B cell (primary cell): ENCODE data around the gene APP. TPM values are rescaled to one million over a fixed set of nuclear protein-coding genes. Genes with fewer than 3 reads are reported as not detected.

Experiments
- ATAC-seq: fragments of 200-7000 bp; cut with Tn5 transposase; one replicate; pipeline ENCODE4 v1.10.0; 2021; ENCODE audit warnings: low read depth, mild to moderate bottlenecking, moderate number of reproducible peaks, moderate library complexity
- CTCF ChIA-PET: fragments of 350-600 bp; sonication (Branson Sonifier 250); formaldehyde crosslinking; loops from one replicate; lab custom pipeline; 2021; ENCODE audit warnings: antibody characterized with exemption, inconsistent platforms; lab: Charles Lee
- POLR2A ChIA-PET: fragments of 350-600 bp; sonication (Branson Sonifier 250); formaldehyde crosslinking; loops from one replicate; lab custom pipeline; 2021; ENCODE audit warnings: antibody characterized with exemption; lab: Charles Lee
- DNase-seq: peaks from one replicate; pipeline ENCODE4 v3.0.0; 2013
- H2AFZ ChIP-seq: 2 replicates; pipeline ENCODE4 v1.6.1; 2012; ENCODE audit warnings: mild to moderate bottlenecking, low read depth, low read length; ENCODE audit not compliant: insufficient read depth, poor library complexity, severe bottlenecking
- H3K27ac ChIP-seq, 2 donors: 1 replicate in 1 of 2; 2 replicates in 1 of 2; pipeline ENCODE4 v1.5.1; 2012 to 2013; ENCODE audit warnings: low read length in 2 of 2, mild to moderate bottlenecking in 2 of 2, moderate library complexity in 1 of 2
- H3K27me3 ChIP-seq, 4 experiments: fragments of 200-600 bp in 1 of 4; sonication (generic) in 1 of 4; replicated peaks in 1 of 4; 1 replicate in 2 of 4; 2 replicates in 2 of 4; pipeline versions ENCODE4 v1.6.1 to v1.7.0; 2013 to 2016; ENCODE audit warnings: low read length in 3 of 4, mild to moderate bottlenecking in 2 of 4, mixed read lengths in 1 of 4, moderate library complexity in 1 of 4; ENCODE audit not compliant: insufficient read depth in 4 of 4, control insufficient read depth in 3 of 4; ENCODE audit errors: control extremely low read depth in 1 of 4
- H3K36me3 ChIP-seq, 2 experiments: replicated peaks in 1 of 2; 1 replicate in 1 of 2; 2 replicates in 1 of 2; pipeline versions ENCODE4 v1.6.1 to v1.7.1; 2013; ENCODE audit warnings: low read length in 1 of 2; ENCODE audit not compliant: insufficient read depth in 2 of 2, control insufficient read depth in 1 of 2; ENCODE audit errors: control extremely low read depth in 1 of 2, extremely low read depth in 1 of 2
- H3K4me1 ChIP-seq, 2 donors: fragments of 200-600 bp in 1 of 2; sonication (generic) in 1 of 2; 1 replicate in 1 of 2; 2 replicates in 1 of 2; pipeline versions ENCODE4 v1.5.1 to v1.6.1; 2013 to 2017; ENCODE audit warnings: low read length in 2 of 2; ENCODE audit not compliant: control insufficient read depth in 2 of 2, insufficient read depth in 2 of 2
- H3K4me2 ChIP-seq: replicated peaks from 2 replicates; pipeline ENCODE3; 2012; ENCODE audit warnings: mild to moderate bottlenecking, low read depth, low read length; ENCODE audit not compliant: poor library complexity, severe bottlenecking
- H3K4me3 ChIP-seq, 5 experiments: fragments of 200-600 bp in 1 of 5; sonication (generic) in 1 of 5; 1 replicate in 3 of 5; 2 replicates in 2 of 5; pipeline versions ENCODE4 v1.5.1 to v1.7.0; 2011 to 2016; ENCODE audit warnings: low read length in 4 of 5, mild to moderate bottlenecking in 4 of 5, low read depth in 2 of 5, control low read depth in 1 of 5, moderate library complexity in 1 of 5; ENCODE audit not compliant: insufficient read depth in 1 of 5; ENCODE audit errors: control extremely low read depth in 1 of 5, extremely low read depth in 1 of 5
- H3K79me2 ChIP-seq: fragments of 200-600 bp; sonication (generic); one replicate; pipeline ENCODE4 v1.6.0; 2016; ENCODE audit warnings: low read length; ENCODE audit not compliant: control insufficient read depth, insufficient read depth
- H3K9ac ChIP-seq: fragments of 200-600 bp; sonication (generic); 2 replicates; pipeline ENCODE4 v1.6.1; 2017; ENCODE audit warnings: mild to moderate bottlenecking, low read length, moderate library complexity
- H3K9me3 ChIP-seq, 3 donors: one replicate each; pipeline versions ENCODE4 v1.6.1 to v1.7.1; 2013; ENCODE audit warnings: low read length in 2 of 3; ENCODE audit not compliant: control insufficient read depth in 2 of 3, insufficient read depth in 1 of 3; ENCODE audit errors: control extremely low read depth in 1 of 3
- H4K20me1 ChIP-seq: 2 replicates; pipeline ENCODE4 v1.6.0; 2012; ENCODE audit warnings: mild to moderate bottlenecking, low read length; ENCODE audit not compliant: insufficient read depth, control insufficient read depth, poor library complexity, severe bottlenecking
- H3K27ac Mint-ChIP-seq: one replicate; pipeline ENCODE4 v1.8.0; 2021; ENCODE audit warnings: mixed read lengths
- H3K27me3 Mint-ChIP-seq: one replicate; pipeline ENCODE4 v1.8.0; 2021; ENCODE audit warnings: mixed read lengths
- H3K4me1 Mint-ChIP-seq: one replicate; pipeline ENCODE4 v1.8.0; 2021; ENCODE audit warnings: mixed read lengths
- H3K4me3 Mint-ChIP-seq: one replicate; pipeline ENCODE4 v1.8.0; 2021; ENCODE audit warnings: mixed read lengths
- H3K9me3 Mint-ChIP-seq: one replicate; pipeline ENCODE4 v1.8.0; 2022; ENCODE audit warnings: mixed read lengths; ENCODE audit not compliant: insufficient read depth
- EZH2 ChIP-seq: IDR thresholded peaks from 2 replicates; pipeline ENCODE4 v1.6.1; 2012; ENCODE audit warnings: borderline replicate concordance, low read depth, mild to moderate bottlenecking, moderate library complexity, low read length; ENCODE audit not compliant: insufficient read depth, poor library complexity, severe bottlenecking
- WGBS: methylation state at CpG from one replicate; pipeline ENCODE4 v1.1.5; 2013; ENCODE audit warnings: missing lambda C conversion rate; ENCODE audit not compliant: insufficient coverage; 5-methylcytosine and 5-hydroxymethylcytosine counted together
- intact Hi-C: fragments of 100-400 bp; cut with micrococcal nuclease; formaldehyde crosslinking; loops from one replicate; pipeline ENCODE4 v1.10.0; 2022
- polyA plus RNA-seq: library from polyadenylated mRNA; depleted of rRNA; stranded (reverse); fragments of >200 nt; gene quantifications from 2 replicates; pipeline ENCODE4 v1.2.3, GENCODE V29; 2012
- total RNA-seq, 2 donors: library from RNA; stranded (reverse); fragments of 120-200 nt in 1 of 2; gene quantifications; 1 replicate in 1 of 2; 2 replicates in 1 of 2; pipeline versions ENCODE4 v1.2.3 to v1.2.4, GENCODE V29; 2013 to 2022
- TF ChIP-seq, protein P1 (sequence below): fragments of 200-600 bp; IDR thresholded peaks from one replicate; pipeline ENCODE4 v1.8.0; 2022; ENCODE audit warnings: antibody characterized with exemption, mild to moderate bottlenecking

Gene APP
- total and polyA plus RNA-seq, 2 donors (not counting 1 experiment from before 2014, with no cell fraction given): 28.3 to 34.7 TPM

- Mint-ChIP-seq H3K27me3 (peaks cover 14% of the 10 kb centered on the region), H3K27ac (no peak overlapping the region), H3K9me3 (no peaks in the 10 kb centered on the region), H3K4me1 (peaks cover 5% of the 10 kb centered on the region), H3K4me3 (no peak overlapping the region)
- DNase-seq: no peak
- Histone ChIP-seq H3K27me3 (peaks cover 0 to 7% (median 4%) of the 10 kb centered on the region in 4 experiments), H2AFZ (no peak overlapping the region), H3K4me1 (peaks cover 5 to 9% of the 10 kb centered on the region in 2 donors), H3K27ac (no peak overlapping the region), H3K79me2 (no peaks in the 10 kb centered on the region), H3K9me3 (no peaks in the 10 kb centered on the region), H3K4me2 (no peak overlapping the region), H3K36me3 (no peaks in the 10 kb centered on the region), H4K20me1 (no peaks in the 10 kb centered on the region), H3K9ac (no peak overlapping the region), H3K4me3 (no peak overlapping the region)
- no peak for ATAC-seq
- ChIA-PET CTCF (interaction anchor here (1.6 kb wide), 1 partner anchor 13 kb away, joined by 4 read pairs; no protein-coding TSS in a partner anchor), POLR2A (no interaction called here)
- intact Hi-C loops: no loop called here
- TF ChIP-seq EZH2: no peak
- TF ChIP-seq, protein P1, sequence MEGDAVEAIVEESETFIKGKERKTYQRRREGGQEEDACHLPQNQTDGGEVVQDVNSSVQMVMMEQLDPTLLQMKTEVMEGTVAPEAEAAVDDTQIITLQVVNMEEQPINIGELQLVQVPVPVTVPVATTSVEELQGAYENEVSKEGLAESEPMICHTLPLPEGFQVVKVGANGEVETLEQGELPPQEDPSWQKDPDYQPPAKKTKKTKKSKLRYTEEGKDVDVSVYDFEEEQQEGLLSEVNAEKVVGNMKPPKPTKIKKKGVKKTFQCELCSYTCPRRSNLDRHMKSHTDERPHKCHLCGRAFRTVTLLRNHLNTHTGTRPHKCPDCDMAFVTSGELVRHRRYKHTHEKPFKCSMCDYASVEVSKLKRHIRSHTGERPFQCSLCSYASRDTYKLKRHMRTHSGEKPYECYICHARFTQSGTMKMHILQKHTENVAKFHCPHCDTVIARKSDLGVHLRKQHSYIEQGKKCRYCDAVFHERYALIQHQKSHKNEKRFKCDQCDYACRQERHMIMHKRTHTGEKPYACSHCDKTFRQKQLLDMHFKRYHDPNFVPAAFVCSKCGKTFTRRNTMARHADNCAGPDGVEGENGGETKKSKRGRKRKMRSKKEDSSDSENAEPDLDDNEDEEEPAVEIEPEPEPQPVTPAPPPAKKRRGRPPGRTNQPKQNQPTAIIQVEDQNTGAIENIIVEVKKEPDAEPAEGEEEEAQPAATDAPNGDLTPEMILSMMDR: no peak
- 76% methylated on average over 3 of the region's 5 CpGs for WGBS
Measured at GRCh38 chr21:26177187-26177586, 6.6 kb upstream of the APP start.

DNA sequence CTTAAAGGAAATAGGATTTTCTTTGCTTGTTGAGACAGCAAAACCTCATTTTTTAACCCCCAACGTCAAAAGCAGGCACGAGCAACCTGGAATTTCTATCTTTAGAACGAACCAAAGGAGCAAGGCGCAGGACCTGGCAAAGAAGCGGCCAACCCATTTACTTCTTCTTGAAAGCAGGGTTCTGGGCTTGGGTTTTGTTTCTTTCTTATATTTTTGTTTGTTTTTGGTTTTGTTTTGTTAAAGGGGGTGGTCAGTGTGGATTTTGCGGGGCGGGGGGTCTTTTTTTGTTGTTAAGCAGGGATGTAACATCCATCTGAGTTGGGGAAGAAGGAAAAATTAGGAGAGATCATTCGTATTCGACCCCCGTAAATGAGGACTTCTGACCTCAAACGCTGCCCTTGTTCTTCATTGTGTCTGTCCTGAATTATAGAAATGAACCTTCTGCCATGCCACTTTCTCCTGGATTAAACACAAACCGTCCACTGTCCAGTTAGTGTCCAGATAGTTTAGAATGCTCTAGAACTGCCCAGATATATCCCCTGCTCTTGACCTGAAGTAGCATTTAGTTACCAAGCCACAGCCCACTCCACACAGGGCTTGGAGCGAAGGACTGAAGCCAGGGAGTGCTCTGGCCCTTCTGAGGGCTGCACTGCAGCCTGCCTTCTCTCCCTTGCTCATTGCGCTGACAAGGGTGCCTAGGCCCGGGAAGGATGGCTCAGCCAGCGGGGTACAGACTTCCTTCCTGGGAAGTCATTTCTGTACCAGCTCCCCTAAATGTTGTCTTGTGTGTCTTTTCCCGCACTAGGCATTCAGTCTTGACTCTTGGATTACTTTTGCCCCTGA, 909 bp upstream of the APP start:
- H3K27me3 ChIP-seq: peaks cover 0 to 9% (median 5%) of the 10 kb centered on the region in 4 experiments
- H4K20me1 ChIP-seq: no peaks in the 10 kb centered on the region
- no peaks in the 10 kb centered on the region for H3K36me3 ChIP-seq
- H3K4me3 ChIP-seq: peak overlapping the region; percentile 34 to 79 (median 55)
- H3K79me2 ChIP-seq: peaks cover 22% of the 10 kb centered on the region
- ATAC-seq (no peak), DNase-seq (peak; percentile 16)
- peaks cover 23% of the 10 kb centered on the region for H3K27me3 Mint-ChIP-seq
- H3K9me3 ChIP-seq: no peaks in the 10 kb centered on the region
- peaks cover 15% of the 10 kb centered on the region for H3K4me1 Mint-ChIP-seq
- no peaks in the 10 kb centered on the region for H3K9me3 Mint-ChIP-seq
- peak overlapping the region; percentile 75 for H3K9ac ChIP-seq
- ChIA-PET POLR2A (no interaction called here), CTCF (interaction anchor here (1.0 to 5.2 kb wide), 13 partner anchors 10 to 546 kb away, joined by 3 to 43 read pairs (median 5); no protein-coding TSS in a partner anchor)
- peaks cover 9 to 18% of the 10 kb centered on the region in 2 donors for H3K4me1 ChIP-seq
- H3K27ac Mint-ChIP-seq: peak overlapping the region; percentile 74
- 80% methylated on average over 8 of the region's 17 CpGs for WGBS
- no peak overlapping the region for H3K27ac ChIP-seq
- TF ChIP-seq, protein P1: no peak
- TF ChIP-seq EZH2: no peak
- peak overlapping the region; percentile 94 for H3K4me2 ChIP-seq
- H3K4me3 Mint-ChIP-seq: peak overlapping the region; percentile 85
- peak overlapping the region; percentile 92 for H2AFZ ChIP-seq
- intact Hi-C loops: loop anchor here (2.0 to 5.0 kb wide), 2 partner anchors 204 to 563 kb away; no protein-coding TSS in a partner anchor
